ENCODE data around the gene RTP2. TPM values are rescaled to one million over a fixed set of nuclear protein-coding genes. Genes with fewer than 3 reads are reported as not detected.

Gene RTP2
- total and polyA plus RNA-seq, 9 of the 15 experiments (the other 6 are each of a cell fraction or from before 2014, with no cell fraction given) = not detected

- TF ChIP-seq, protein P1, sequence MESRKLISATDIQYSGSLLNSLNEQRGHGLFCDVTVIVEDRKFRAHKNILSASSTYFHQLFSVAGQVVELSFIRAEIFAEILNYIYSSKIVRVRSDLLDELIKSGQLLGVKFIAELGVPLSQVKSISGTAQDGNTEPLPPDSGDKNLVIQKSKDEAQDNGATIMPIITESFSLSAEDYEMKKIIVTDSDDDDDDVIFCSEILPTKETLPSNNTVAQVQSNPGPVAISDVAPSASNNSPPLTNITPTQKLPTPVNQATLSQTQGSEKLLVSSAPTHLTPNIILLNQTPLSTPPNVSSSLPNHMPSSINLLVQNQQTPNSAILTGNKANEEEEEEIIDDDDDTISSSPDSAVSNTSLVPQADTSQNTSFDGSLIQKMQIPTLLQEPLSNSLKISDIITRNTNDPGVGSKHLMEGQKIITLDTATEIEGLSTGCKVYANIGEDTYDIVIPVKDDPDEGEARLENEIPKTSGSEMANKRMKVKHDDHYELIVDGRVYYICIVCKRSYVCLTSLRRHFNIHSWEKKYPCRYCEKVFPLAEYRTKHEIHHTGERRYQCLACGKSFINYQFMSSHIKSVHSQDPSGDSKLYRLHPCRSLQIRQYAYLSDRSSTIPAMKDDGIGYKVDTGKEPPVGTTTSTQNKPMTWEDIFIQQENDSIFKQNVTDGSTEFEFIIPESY (CRISPR knock-in tag; IDR thresholded peaks at IDR 0.05) = peak; percentile 52; the same call in 1 of the 2 replicates
- TF ChIP-seq CREB1 (IDR thresholded peaks at IDR 0.05) (peak; percentile 31; the same call in 1 of the 2 replicates), CREB1 (CRISPR knock-in tag; IDR thresholded peaks at IDR 0.05) (0 out of 2 replicates have a peak, but pooled peaks have one; percentile 37), CTCF (IDR thresholded peaks at IDR 0.05 in 2 of 3, conservative IDR thresholded peaks at IDR 0.05 in 1 of 3; ENCODE audit: insufficient read depth in 2 of 3, low read depth in 1 of 3, low read length in 3 of 3) (peak; percentile 90 to 96 (median 94)), CREM (IDR thresholded peaks at IDR 0.05; ENCODE audit: low read depth) (peak; percentile 79), NFATC3 (IDR thresholded peaks at IDR 0.05) (no peak), MYC (IDR thresholded peaks at IDR 0.05; ENCODE audit: low read depth, low read length) (peak; percentile 75), MYC (CRISPR knock-in tag; IDR thresholded peaks at IDR 0.05; ENCODE audit: borderline replicate concordance, low read depth) (0 out of 2 replicates have a peak, but pooled peaks have one; percentile 10), REST (IDR thresholded peaks at IDR 0.05; ENCODE audit: borderline replicate concordance) (peak; percentile 13; the same call in 1 of the 2 replicates), REST (CRISPR knock-in tag; IDR thresholded peaks at IDR 0.05; ENCODE audit: low read depth) (no peak), TOE1 (IDR thresholded peaks at IDR 0.05; ENCODE audit: borderline replicate concordance) (peak; percentile 72), TOE1 (CRISPR knock-in tag; IDR thresholded peaks at IDR 0.05; ENCODE audit: borderline replicate concordance, low read depth) (no peak), POLR2AphosphoS5 (IDR thresholded peaks at IDR 0.05; ENCODE audit: control insufficient read depth, insufficient read depth, low read depth, low read length) (no peak), SMAD3 (CRISPR knock-in tag; conservative IDR thresholded peaks at IDR 0.05) (0 out of 2 replicates have a peak, but pooled peaks have one; percentile 60), HMGN3 (IDR thresholded peaks at IDR 0.05; ENCODE audit: borderline replicate concordance, extremely low read depth, insufficient read length, low read depth, low read length) (peak; percentile 87)
These were observed 37.4 kb upstream of the RTP2 start (continued) for GRCh38 chr3:187739561-187740332.

Measured in K562 (cell line).